Muscle of back (tissue), 11 donors: ENCODE measurements around the gene CHST13. TPM values are rescaled to one million over a fixed set of nuclear protein-coding genes. Genes with fewer than 3 reads are reported as not detected.
A peak's percentile ranks its signal among the peaks of the same experiment; 100 is the strongest.
"Not testable (repeated sequence)": the region's sequence is repeated elsewhere in the genome, so short reads cannot be mapped to it uniquely, and the experiment has no call there.

Experiments used
- DNase-seq, 3 donors: peaks; one replicate each; pipeline versions ENCODE4 v3.0.0 to v3.0.0-alpha.2; 2013
- polyA plus RNA-seq, 10 donors: library from polyadenylated mRNA; unstranded; fragments of 120-200 nt; gene quantifications; one replicate each; pipeline ENCODE4 v1.2.1, GENCODE V29; 2013; ENCODE audit not compliant: insufficient read length in 10 of 10

The CHST13 gene
- polyA plus RNA-seq, 10 donors, result 0.09 to 0.45 (median 0.21) TPM; not detected in 2

DNA sequence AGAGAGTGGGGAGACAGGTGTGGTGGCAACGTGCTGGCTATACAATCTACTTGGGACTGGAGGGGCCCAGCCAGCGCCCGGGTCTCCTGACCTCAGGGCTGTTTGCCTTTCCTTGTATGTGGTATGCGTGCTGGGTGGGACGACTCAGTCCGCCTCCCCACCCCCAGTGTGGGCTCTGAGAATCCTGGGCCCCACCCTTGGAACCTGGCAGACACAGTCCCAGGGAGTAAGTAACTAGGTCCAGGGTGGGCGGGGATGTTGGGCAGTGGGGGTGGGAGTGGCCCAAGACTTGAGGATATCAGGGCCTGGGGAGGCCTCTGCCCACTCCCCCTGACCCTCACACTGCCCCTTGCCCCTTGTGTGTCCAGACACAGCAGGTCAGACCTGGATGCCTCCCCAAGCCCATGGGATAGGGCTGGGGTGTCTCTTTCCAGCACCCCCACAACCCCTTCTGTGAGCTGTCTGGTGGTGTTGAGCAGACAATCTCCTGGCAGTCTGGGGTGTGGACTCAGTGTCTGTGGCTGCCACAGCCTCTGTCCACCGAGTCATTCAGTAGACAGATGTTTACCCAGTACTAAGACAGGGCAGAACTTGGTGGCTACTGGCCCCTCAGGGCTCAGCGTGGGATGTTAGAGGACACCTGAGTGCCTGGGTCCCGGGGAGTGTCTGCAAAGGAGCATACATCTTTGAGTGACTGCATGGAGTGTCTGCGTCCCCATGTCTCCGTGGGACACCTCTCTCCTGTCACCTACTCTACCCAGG, 1.3 kb downstream of the CHST13 start:
- DNase-seq, result no peak

- DNase-seq, result no peak
Measured at GRCh38 chr3:126525853-126526667, 2.1 kb downstream of the CHST13 start.

DNA sequence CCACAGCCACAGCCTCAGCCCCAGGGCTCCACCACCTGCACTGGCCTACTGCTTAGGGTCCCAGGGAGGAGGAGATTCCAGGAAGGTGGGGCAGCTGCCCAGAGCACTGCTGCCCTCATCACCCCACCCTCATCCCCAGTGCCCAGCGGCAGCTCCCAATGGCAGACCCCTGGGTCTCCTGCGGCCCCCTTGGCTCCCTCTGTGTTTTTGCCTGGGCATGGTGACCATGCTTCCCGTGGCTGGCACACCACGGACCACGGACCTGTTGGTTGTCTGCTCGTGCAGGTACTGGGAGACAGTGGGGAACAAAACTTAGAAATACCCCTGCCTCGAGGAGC, 2.7 kb downstream of the CHST13 start:
- DNase-seq, result no peak

DNA sequence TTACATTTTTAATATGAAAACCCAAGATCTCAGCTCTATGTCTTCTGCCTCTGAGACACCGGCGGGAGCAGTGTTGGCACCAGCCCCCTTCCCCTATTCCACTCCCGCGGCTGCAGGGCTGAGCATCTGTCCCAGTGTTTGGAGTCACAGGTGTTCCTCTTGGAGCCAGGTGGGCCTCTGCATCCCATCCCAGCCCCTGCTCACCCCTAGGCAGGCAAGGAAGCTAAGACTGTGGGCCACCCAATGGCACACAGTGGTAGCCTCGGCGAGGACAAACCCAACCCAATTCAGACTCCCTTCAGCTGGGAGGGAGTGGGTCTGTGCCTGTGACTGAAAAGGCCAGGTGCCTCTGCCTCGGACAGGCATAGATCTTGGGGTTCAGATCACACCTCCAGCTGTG, 3.1 kb downstream of the CHST13 start:
- no peak for DNase-seq

DNA sequence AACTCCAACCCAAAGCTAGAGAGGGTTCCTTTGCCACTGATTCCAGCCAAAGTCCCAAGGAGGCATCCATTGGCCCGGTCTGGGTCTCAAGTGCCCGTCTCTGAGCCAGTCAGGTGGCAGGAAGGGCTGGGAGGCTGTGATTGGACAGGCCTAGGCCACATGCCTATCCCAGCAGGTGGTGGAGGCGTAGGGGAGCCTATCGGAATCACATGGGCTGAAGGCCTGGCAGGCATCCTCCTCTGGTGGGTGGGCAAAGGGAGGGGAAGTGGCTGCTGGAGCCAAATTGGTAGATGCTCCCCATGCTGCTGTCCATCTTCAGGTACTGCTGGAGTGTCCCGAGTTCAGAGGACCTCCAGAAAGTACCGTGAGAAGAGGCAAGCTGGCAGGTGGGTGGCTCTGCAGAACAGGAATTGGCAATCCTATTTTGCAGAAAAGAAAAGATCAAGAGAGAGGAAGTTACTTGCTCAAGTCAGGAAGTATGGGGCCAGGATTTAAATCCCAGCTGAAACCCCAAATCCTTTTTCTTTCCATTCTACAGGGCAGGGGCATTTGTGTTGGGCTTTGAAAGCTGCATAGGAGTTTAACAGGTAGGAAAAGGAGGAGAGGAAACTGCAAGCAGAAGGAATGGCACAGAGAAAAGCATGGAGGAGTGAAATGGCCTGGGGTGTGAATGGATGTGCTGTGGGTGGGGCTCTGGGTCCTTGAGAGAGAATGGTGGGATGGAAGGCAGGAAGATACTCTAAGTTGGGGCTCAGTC, 3.7 kb downstream of the CHST13 start:
- no peak for DNase-seq

DNA sequence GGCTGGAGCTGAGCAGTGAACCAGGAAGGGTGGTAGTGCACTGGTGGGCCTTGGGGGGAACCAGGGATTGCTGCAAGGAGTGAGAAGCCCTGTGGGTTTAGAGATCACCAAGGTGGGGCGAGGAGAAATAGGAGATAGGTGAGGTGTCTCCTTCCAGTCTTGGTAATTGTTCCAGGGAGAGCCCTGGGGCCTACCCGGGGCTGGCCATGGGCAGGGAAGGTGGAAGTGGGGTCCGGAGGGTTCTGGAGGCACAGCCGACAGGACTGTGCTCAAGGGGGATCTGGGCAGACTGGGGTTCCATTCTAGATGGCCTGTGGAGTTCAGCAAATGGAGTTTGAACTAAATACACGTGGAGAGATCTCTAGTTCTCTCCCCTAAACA, 4.5 kb downstream of the CHST13 start:
- no peak for DNase-seq

DNA sequence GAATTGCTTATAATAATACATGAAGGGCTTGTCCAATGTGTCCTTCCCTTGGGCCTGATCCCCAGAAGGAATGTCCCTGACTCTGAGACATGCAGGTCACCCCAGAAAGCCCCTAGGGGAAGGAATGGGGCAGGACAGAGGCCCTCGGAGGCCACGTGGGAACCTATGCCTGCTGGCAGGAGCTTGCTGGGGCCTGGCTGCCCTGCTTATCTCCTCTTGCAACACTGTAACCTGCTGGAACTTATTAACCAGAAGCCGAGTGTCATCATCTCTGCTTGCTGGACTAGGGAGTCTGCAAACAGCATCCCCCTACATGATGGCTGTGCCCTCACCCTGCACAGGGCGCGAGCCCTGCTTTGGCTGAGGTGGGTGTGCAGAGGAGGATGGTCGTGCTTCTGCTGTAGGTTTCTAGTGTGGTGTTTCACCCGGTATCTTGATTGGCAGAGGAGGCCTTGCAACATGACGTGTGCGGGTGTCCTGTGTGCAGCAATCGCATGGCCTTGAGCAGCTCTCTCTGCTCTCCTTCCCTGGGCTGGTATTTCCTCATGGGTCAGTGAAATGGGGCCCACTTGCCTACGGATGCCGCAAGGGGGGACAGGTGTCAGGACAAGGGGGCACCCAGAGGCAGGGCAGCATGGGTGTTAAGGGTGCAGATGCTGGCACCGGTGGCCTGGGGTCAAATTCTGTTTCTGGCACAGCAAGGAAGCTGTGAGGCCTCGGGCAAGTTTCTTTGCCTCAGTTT, 5.0 kb downstream of the CHST13 start:
- no peak for DNase-seq

DNA sequence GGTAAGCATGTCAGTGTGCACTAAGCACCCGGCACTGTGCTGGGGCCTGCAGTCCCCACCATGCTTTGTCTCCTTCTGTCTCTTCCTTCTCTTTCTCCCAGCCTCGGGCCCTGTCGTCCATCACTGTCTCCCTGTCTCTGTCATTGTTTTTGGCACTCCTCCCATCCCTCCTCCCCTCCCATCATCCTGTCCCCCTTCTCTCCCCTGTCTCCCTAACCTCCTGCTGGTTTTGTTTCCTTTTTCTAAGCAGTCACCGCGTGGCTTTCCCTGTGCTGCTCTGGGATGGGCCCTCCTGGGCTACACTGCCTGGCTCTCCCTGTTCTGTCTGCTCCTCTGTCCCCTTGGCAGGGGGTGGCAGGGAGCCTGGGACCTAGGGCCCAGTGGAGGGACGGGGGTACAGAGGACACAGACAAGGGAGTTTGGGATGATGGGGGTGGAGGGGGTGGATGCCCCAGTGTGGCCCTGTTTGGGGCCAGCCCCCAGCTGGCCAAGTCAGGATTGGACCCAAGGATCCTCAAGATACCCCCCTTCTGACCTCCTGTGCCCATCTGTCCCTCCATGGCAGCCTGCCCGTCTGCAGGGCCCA, 5.7 kb downstream of the CHST13 start:
- no peak for DNase-seq

DNA sequence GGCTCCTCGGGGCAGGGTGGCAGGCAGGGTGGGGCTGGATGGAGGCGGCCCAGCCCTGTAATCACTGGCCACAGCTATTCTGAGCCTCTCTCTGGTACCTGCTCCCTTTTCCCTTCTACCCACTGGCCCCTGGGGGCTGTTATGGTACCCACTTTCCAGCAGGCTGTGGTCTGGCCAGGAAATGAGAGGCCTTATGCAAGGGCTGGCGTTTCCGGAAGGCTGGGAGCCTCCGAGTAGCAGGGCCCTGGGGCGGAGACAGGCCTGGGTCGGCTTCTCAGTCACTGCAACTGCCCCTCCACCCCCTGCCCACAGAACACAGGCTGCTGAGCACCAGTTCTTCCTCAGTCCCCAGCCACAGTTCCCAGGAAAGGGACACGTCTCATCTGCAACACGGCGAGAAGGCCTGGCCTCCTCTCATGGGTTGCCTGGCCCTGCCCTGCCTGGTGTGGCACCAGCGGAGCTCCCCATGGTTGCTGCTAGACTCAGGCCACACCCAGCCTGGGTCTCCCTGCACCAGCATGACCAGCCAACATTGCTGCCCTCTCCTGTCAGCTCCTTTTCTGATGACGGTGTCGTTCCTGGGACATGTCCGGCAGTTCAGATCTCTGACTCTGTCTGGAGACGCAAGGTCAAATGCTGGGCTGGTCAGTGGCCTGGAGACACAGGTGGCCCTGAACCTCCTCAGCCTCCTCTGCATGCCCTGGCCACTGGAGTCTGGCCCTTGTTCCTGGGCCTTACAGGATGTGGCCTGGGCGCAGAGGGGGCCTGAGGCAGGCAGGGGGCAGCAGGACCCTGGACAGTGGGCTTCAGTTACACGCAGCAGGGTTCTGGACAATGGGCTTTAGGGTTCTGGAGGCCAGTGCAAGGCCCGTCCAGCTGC, 6.5 kb downstream of the CHST13 start:
- DNase-seq, result peak in 1 of 3 donors; percentile 52

GRCh38 chr3:126531051-126531330, 7.0 kb downstream of the CHST13 start:
- DNase-seq, result no peak

GRCh38 chr3:126533506-126533905, 9.6 kb downstream of the CHST13 start:
- no peak for DNase-seq

GRCh38 chr3:126534716-126535115, 10.8 kb downstream of the CHST13 start:
- not testable (repeated sequence) for DNase-seq

- no peak for DNase-seq
Measured at GRCh38 chr3:126535636-126536035, 11.7 kb downstream of the CHST13 start.

- no peak for DNase-seq
Measured at GRCh38 chr3:126536126-126536525, 12.2 kb downstream of the CHST13 start.

DNA sequence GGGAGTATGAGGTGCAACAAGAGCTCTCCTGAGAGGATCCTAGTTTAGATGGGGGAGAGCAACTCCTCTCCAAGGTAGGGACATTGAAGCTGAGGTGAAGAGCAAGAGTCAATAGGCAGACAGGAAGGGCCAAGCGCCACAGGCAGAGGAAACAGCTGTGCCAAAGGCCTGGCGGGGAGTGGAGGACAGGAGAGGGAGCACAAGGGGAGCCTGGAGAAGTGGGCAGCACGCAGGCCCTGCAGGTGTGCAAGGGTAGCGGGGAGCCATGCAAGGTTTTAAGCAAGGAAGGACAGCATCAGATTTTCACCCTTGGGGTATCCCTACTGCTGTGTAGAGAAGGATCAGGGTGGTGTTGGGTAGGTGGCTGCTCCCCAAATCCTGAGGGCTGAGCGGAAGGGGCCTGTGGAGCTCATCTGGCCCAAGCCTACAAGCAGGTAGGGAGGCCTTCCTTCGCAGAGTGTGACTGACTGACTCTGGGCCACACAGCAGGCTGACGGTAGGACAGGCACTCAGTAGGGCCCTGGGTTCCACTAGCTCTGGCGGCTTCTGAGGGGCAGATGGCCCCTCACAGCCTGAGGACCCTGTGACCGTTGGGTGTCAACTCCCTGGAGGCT, 13.3 kb downstream of the CHST13 start:
- no peak for DNase-seq

DNA sequence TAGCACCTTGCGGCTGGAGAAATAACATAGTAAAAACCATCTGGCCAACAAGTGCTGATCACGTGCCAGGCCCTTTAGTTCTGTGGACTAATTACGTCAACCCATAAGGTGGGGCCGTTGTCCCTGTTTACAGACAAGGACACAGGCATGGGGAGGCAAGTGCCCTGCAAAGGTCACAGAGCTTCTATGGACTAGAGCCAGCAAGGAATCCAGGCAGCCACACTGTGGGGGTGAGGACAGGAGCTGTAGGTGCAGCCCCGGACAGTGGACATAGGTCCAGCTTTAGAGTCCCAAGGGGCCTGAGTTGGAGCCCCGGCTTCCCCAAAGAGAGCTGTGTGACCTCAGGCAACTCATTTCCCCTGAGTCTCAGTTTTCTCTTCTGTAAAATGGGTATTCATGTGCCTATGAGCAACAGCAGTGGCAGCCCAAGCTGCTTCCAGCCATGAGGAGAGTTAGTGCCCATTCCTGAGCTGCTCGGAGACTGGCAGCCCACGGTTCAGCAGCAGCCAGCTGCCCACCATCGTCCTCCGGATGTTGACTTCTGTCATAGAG, 13.9 kb downstream of the CHST13 start:
- DNase-seq, result no peak

DNA sequence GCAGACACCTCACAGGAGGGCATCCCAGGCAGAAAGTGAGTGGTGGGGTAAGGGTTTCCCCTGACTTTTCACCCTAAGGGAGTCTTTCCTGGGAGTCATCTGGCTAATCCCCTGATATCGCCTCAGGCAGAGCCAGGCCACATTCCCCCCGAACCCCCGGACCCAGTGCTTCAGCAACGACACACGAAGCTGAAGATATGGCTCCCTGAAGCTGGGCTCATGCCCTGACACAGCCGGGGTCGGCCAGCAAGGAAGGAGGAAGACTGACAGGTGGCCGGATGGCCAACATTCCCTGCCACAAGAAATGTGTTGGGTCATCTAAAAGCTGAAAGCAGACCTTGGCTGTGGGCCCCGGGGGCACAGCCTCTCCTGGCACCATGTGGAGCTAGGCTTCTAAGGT, 14.4 kb downstream of the CHST13 start:
- DNase-seq, result no peak

DNA sequence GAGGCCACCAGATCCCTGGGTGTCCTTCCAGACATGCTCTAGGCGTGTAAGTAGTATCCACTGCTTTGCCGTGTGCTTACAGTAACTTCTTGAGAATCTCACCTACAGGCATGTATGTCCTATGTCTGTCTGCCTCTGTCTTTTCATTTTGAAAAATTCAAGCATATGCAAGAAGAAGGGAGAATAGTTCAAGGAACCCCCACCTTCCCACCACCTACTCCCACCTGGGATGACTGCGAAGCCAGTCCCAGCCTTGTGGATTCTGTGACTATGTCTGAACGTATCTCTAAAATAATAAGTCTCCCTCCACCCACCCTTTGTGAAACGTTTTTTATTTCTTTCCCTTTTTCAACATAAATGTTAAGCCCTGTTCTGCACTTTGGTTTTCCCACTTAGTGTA, 15.0 kb downstream of the CHST13 start:
- no peak for DNase-seq

GRCh38 chr3:126539558-126540250, 15.7 kb downstream of the CHST13 start:
- DNase-seq, result no peak
